CD8-positive, alpha-beta memory T cell (primary cell): Measurements from ENCODE around the gene NBEAL2. TPM values are rescaled to one million over a fixed set of nuclear protein-coding genes. Genes with fewer than 3 reads are reported as not detected.

Experiments
- CTCF ChIA-PET: fragments of 350-600 bp; sonication (Branson Sonifier 250); formaldehyde crosslinking; loops from one replicate; lab custom pipeline; 2021; ENCODE audit warnings: antibody characterized with exemption; lab: Charles Lee
- POLR2A ChIA-PET: fragments of 350-600 bp; sonication (Branson Sonifier 250); formaldehyde crosslinking; loops from one replicate; lab custom pipeline; 2021; ENCODE audit warnings: antibody characterized with exemption; lab: Charles Lee
- DNase-seq, 5 donors: peaks; one replicate each; pipeline versions ENCODE4 v3.0.0 to v3.0.0-alpha.2; 2020 to 2022; ENCODE audit warnings: mixed read lengths in 1 of 5
- H3K27ac ChIP-seq: one replicate; pipeline ENCODE4 v1.7.0; 2013; ENCODE audit warnings: low read depth, mild to moderate bottlenecking, low read length, moderate library complexity
- H3K27me3 ChIP-seq: 2 replicates; pipeline ENCODE4 v1.7.0; 2013; ENCODE audit warnings: low read length, mild to moderate bottlenecking; ENCODE audit not compliant: insufficient read depth, poor library complexity, severe bottlenecking
- H3K36me3 ChIP-seq: 2 replicates; pipeline ENCODE4 v1.7.0; 2013; ENCODE audit warnings: mild to moderate bottlenecking, low read length, moderate library complexity; ENCODE audit not compliant: insufficient read depth
- H3K4me1 ChIP-seq: 2 replicates; pipeline ENCODE4 v1.7.0; 2013; ENCODE audit warnings: mild to moderate bottlenecking, low read length, moderate library complexity; ENCODE audit not compliant: insufficient read depth
- H3K4me3 ChIP-seq: 2 replicates; pipeline ENCODE4 v1.7.0; 2013; ENCODE audit warnings: mild to moderate bottlenecking, low read length
- H3K9me3 ChIP-seq: 2 replicates; pipeline ENCODE4 v1.7.0; 2013; ENCODE audit warnings: mild to moderate bottlenecking, low read length
- H3K27ac Mint-ChIP-seq, 8 donors: one replicate each; pipeline ENCODE4 v1.8.0; 2020 to 2021; ENCODE audit warnings: mixed read lengths in 8 of 8, mild to moderate bottlenecking in 6 of 8, inconsistent platforms in 3 of 8, moderate library complexity in 3 of 8
- H3K27me3 Mint-ChIP-seq, 2 donors: one replicate each; pipeline ENCODE4 v1.8.0; 2020 to 2021; ENCODE audit warnings: mixed read lengths in 2 of 2, mild to moderate bottlenecking in 1 of 2, moderate library complexity in 1 of 2
- H3K36me3 Mint-ChIP-seq, 3 donors: one replicate each; pipeline ENCODE4 v1.8.0; 2020 to 2021; ENCODE audit warnings: mixed read lengths in 3 of 3, inconsistent platforms in 1 of 3, mild to moderate bottlenecking in 1 of 3
- H3K4me1 Mint-ChIP-seq, 3 donors: one replicate each; pipeline ENCODE4 v1.8.0; 2020 to 2021; ENCODE audit warnings: mixed read lengths in 3 of 3, inconsistent platforms in 1 of 3, mild to moderate bottlenecking in 1 of 3
- H3K4me3 Mint-ChIP-seq, 7 donors: one replicate each; pipeline ENCODE4 v1.8.0; 2020 to 2021; ENCODE audit warnings: mixed read lengths in 7 of 7, mild to moderate bottlenecking in 6 of 7, moderate library complexity in 4 of 7, inconsistent platforms in 2 of 7
- H3K9me3 Mint-ChIP-seq, 5 donors: one replicate each; pipeline ENCODE4 v1.8.0; 2020 to 2022; ENCODE audit warnings: mixed read lengths in 5 of 5, mild to moderate bottlenecking in 3 of 5, moderate library complexity in 2 of 5, inconsistent platforms in 1 of 5
- polyA plus RNA-seq: library from polyadenylated mRNA; unstranded; fragments of 300-500 nt; fragmentation: Illumina TruSeq; gene quantifications from one replicate; pipeline ENCODE4 v1.2.3, GENCODE V29; 2021
- total RNA-seq, 2 experiments: library from RNA; stranded (reverse); gene quantifications; one replicate each; pipeline ENCODE4 v1.2.3, GENCODE V29; 2021

The NBEAL2 gene
- total and polyA plus RNA-seq, 3 experiments from 2014 or later, result 12.8 to 83.5 (median 76.2) TPM

GRCh38 chr3:46993986-46994385 is 14.5 kb downstream of the NBEAL2 start:
- no peak overlapping the region for H3K4me3 Mint-ChIP-seq
- no peak overlapping the region for H3K27ac ChIP-seq
- no peaks in the 10 kb centered on the region for H3K27me3 Mint-ChIP-seq
- CTCF ChIA-PET, result interaction anchor here (1.3 kb wide), 1 partner anchor 9 kb away, joined by 4 read pairs; no protein-coding TSS in a partner anchor
- no peak overlapping the region for H3K4me3 ChIP-seq
- peaks cover 0 to 83% (median 5%) of the 10 kb centered on the region in 3 donors for H3K36me3 Mint-ChIP-seq
- no peaks in the 10 kb centered on the region for H3K9me3 Mint-ChIP-seq
- POLR2A ChIA-PET, result no interaction called here
- peak overlapping the region in 2 of 8 donors; percentile 50 to 57 for H3K27ac Mint-ChIP-seq
- peaks cover 30 to 61% (median 33%) of the 10 kb centered on the region in 3 donors for H3K4me1 Mint-ChIP-seq
- peaks cover 16% of the 10 kb centered on the region for H3K4me1 ChIP-seq
- no peak for DNase-seq
- no peaks in the 10 kb centered on the region for H3K27me3 ChIP-seq
- no peaks in the 10 kb centered on the region for H3K9me3 ChIP-seq
- peaks cover 18% of the 10 kb centered on the region for H3K36me3 ChIP-seq

- Histone ChIP-seq H3K4me1 (peaks cover 6% of the 10 kb centered on the region), H3K27ac (no peak overlapping the region), H3K4me3 (no peak overlapping the region), H3K9me3 (no peaks in the 10 kb centered on the region), H3K27me3 (no peaks in the 10 kb centered on the region), H3K36me3 (peaks cover 27% of the 10 kb centered on the region)
- DNase-seq, result peak in 1 of 5 donors; percentile 39
- POLR2A ChIA-PET, result no interaction called here
- Mint-ChIP-seq H3K4me1 (peaks cover 22 to 53% (median 25%) of the 10 kb centered on the region in 3 donors), H3K9me3 (no peaks in the 10 kb centered on the region), H3K27ac (peak overlapping the region in 2 of 8 donors; percentile 50 to 61), H3K27me3 (no peaks in the 10 kb centered on the region), H3K36me3 (peaks cover 0 to 80% (median 3%) of the 10 kb centered on the region in 3 donors), H3K4me3 (peak overlapping the region in 1 of 7 donors; percentile 50)
- CTCF ChIA-PET, result interaction anchor here (0.7 to 1.3 kb wide), 3 partner anchors 10 to 13 kb away, joined by 3 to 4 read pairs (median 3); no protein-coding TSS in a partner anchor
Measured at GRCh38 chr3:46994801-46995731, 15.6 kb downstream of the NBEAL2 start.

GRCh38 chr3:46995901-46996562 is 16.6 kb downstream of the NBEAL2 start:
- DNase-seq, result peak in 1 of 5 donors; percentile 34
- H3K4me3 Mint-ChIP-seq, result no peak overlapping the region
- H3K36me3 Mint-ChIP-seq, result peaks cover 0 to 80% (median 3%) of the 10 kb centered on the region in 3 donors
- ChIA-PET POLR2A (no interaction called here), CTCF (interaction anchor here (1.0 to 1.3 kb wide), 3 partner anchors 9 to 20 kb away, joined by 3 to 5 read pairs (median 3); partner anchors contain the start of gene CCDC12)
- Histone ChIP-seq H3K36me3 (peaks cover 30% of the 10 kb centered on the region), H3K27ac (no peak overlapping the region), H3K9me3 (no peaks in the 10 kb centered on the region), H3K27me3 (no peaks in the 10 kb centered on the region), H3K4me1 (peaks cover 6% of the 10 kb centered on the region), H3K4me3 (no peak overlapping the region)
- H3K27ac Mint-ChIP-seq, result peak overlapping the region in 1 of 8 donors; percentile 29
- peaks cover 17 to 44% (median 20%) of the 10 kb centered on the region in 3 donors for H3K4me1 Mint-ChIP-seq
- no peaks in the 10 kb centered on the region for H3K27me3 Mint-ChIP-seq
- no peaks in the 10 kb centered on the region for H3K9me3 Mint-ChIP-seq

- CTCF ChIA-PET, result interaction anchor here (1.1 to 3.4 kb wide), 5 partner anchors 12 to 102 kb away, joined by 3 to 15 read pairs (median 5); partner anchors contain the start of gene CCDC12
- peak in 1 of 5 donors; percentile 42 for DNase-seq
- Mint-ChIP-seq H3K4me1 (peaks cover 17 to 39% (median 18%) of the 10 kb centered on the region in 3 donors), H3K27me3 (no peaks in the 10 kb centered on the region), H3K36me3 (peaks cover 0 to 79% (median 5%) of the 10 kb centered on the region in 3 donors), H3K9me3 (no peaks in the 10 kb centered on the region), H3K4me3 (no peak overlapping the region), H3K27ac (peak overlapping the region; percentile 53 to 97 (median 72))
- no peak overlapping the region for H3K4me3 ChIP-seq
- H3K9me3 ChIP-seq, result no peaks in the 10 kb centered on the region
- POLR2A ChIA-PET, result interaction anchor here (1.2 kb wide), 2 partner anchors 17 kb away, joined by 3 to 4 read pairs; partner anchors contain the start of gene NBEAL2
- peaks cover 6% of the 10 kb centered on the region for H3K4me1 ChIP-seq
- H3K27me3 ChIP-seq, result no peaks in the 10 kb centered on the region
- peaks cover 30% of the 10 kb centered on the region for H3K36me3 ChIP-seq
- H3K27ac ChIP-seq, result no peak overlapping the region
Measured at GRCh38 chr3:46996689-46997452, 17.4 kb downstream of the NBEAL2 start.

- H3K27me3 ChIP-seq, result no peaks in the 10 kb centered on the region
- H3K36me3 ChIP-seq, result peaks cover 33% of the 10 kb centered on the region
- CTCF ChIA-PET, result interaction anchor here (0.7 to 3.4 kb wide), 16 partner anchors 10 to 103 kb away, joined by 3 to 15 read pairs (median 4); partner anchors contain the start of gene NBEAL2
- Mint-ChIP-seq H3K4me1 (peaks cover 17 to 35% (median 18%) of the 10 kb centered on the region in 3 donors), H3K27ac (peak overlapping the region; percentile 53 to 90 (median 74)), H3K27me3 (no peaks in the 10 kb centered on the region), H3K4me3 (peak overlapping the region in 1 of 7 donors; percentile 40), H3K9me3 (no peaks in the 10 kb centered on the region), H3K36me3 (peaks cover 0 to 79% (median 7%) of the 10 kb centered on the region in 3 donors)
- peaks cover 6% of the 10 kb centered on the region for H3K4me1 ChIP-seq
- H3K27ac ChIP-seq, result no peak overlapping the region
- H3K4me3 ChIP-seq, result no peak overlapping the region
- POLR2A ChIA-PET, result interaction anchor here (1.2 to 1.3 kb wide), 3 partner anchors 16 to 18 kb away, joined by 3 to 4 read pairs (median 3); partner anchors contain the start of gene NBEAL2
- no peaks in the 10 kb centered on the region for H3K9me3 ChIP-seq
- DNase-seq, result peak in 1 of 5 donors; percentile 42
Measured at GRCh38 chr3:46997453-46998091, 18.1 kb downstream of the NBEAL2 start.

GRCh38 chr3:46998121-46998851 is 18.8 kb downstream of the NBEAL2 start:
- ChIA-PET CTCF (interaction anchor here (0.7 to 3.4 kb wide), 20 partner anchors 8 to 321 kb away, joined by 3 to 15 read pairs (median 4); partner anchors contain the start of gene NBEAL2), POLR2A (interaction anchor here (1.3 kb wide), 1 partner anchor 16 kb away, joined by 3 read pairs; no protein-coding TSS in a partner anchor)
- no peak overlapping the region for H3K4me3 Mint-ChIP-seq
- Histone ChIP-seq H3K27me3 (no peaks in the 10 kb centered on the region), H3K9me3 (no peaks in the 10 kb centered on the region), H3K4me3 (no peak overlapping the region), H3K36me3 (peaks cover 39% of the 10 kb centered on the region), H3K27ac (no peak overlapping the region), H3K4me1 (peaks cover 6% of the 10 kb centered on the region)
- H3K9me3 Mint-ChIP-seq, result no peaks in the 10 kb centered on the region
- peak; percentile 50 to 80 (median 62) for DNase-seq
- peaks cover 0 to 80% (median 7%) of the 10 kb centered on the region in 3 donors for H3K36me3 Mint-ChIP-seq
- peak overlapping the region in 6 of 8 donors; percentile 1 to 86 (median 76) for H3K27ac Mint-ChIP-seq
- H3K4me1 Mint-ChIP-seq, result peaks cover 17 to 35% (median 18%) of the 10 kb centered on the region in 3 donors
- H3K27me3 Mint-ChIP-seq, result no peaks in the 10 kb centered on the region
